A673 (cell line): ENCODE data around the gene RBM20.

ENCODE experiments used
- EZH2 ChIP-seq: fragments of 200-600 bp; sonication (generic); IDR thresholded peaks from 2 replicates; pipeline ENCODE4 v1.6.1; 2017; ENCODE audit warnings: borderline replicate concordance, low read depth, mild to moderate bottlenecking, mixed read lengths, antibody characterized with exemption, low read length; ENCODE audit not compliant: poor library complexity, severe bottlenecking
- TF ChIP-seq, protein P1 (sequence below): fragments of 300-800, 200-600 bp; sonication (generic); conservative IDR thresholded peaks from 2 replicates; pipeline ENCODE4 v1.5.1; 2017; ENCODE audit warnings: low read depth, mild to moderate bottlenecking, antibody characterized with exemption, low read length, moderate library complexity, mixed read lengths

DNA sequence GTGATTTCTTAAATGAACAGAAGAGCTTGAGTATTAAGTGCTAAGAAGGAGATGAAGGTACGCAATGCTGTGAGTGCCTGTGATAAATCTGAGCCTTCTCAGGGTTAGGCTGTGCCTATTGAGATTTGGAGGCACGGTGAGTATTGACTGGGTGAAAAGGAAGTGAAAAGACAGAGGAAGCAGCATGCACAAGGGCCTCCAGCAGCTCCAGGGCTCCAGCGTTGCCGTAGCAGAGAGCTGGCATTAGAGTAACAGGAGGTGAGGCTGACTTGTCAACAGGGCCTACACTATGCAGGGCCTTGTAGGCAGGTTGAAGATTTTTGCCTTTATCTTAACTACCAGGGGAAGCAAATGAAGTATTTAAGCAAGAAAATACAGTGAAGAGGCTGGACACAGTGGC, 173.5 kb downstream of the RBM20 start:
- TF ChIP-seq, protein P1, sequence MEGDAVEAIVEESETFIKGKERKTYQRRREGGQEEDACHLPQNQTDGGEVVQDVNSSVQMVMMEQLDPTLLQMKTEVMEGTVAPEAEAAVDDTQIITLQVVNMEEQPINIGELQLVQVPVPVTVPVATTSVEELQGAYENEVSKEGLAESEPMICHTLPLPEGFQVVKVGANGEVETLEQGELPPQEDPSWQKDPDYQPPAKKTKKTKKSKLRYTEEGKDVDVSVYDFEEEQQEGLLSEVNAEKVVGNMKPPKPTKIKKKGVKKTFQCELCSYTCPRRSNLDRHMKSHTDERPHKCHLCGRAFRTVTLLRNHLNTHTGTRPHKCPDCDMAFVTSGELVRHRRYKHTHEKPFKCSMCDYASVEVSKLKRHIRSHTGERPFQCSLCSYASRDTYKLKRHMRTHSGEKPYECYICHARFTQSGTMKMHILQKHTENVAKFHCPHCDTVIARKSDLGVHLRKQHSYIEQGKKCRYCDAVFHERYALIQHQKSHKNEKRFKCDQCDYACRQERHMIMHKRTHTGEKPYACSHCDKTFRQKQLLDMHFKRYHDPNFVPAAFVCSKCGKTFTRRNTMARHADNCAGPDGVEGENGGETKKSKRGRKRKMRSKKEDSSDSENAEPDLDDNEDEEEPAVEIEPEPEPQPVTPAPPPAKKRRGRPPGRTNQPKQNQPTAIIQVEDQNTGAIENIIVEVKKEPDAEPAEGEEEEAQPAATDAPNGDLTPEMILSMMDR = no peak
- TF ChIP-seq EZH2 = no peak
